GM21825 (cell line): ENCODE data around the gene ARL17A.
"Not testable (repeated sequence)": the region's sequence is repeated elsewhere in the genome, so short reads cannot be mapped to it uniquely, and the experiment has no call there.

Source experiments
- ATAC-seq: cut with Tn5 transposase; IDR thresholded peaks from one replicate; pipeline ENCODE4 v1.9.1; 2021; ENCODE audit warnings: mild to moderate bottlenecking, moderate library complexity; ENCODE audit not compliant: unreplicated experiment

The ARL17A gene

GRCh38 chr17:46579083-46580075 lies at the start of gene ARL17A:
TSS of gene ARL17A (minus strand) at chr17:46579691. CDS start at chr17:46576322, 3,369 bp downstream.
- ATAC-seq: peak; percentile 76

- peak; percentile 76 for ATAC-seq
Observed at GRCh38 chr17:46628753-46629436, 49.4 kb upstream of the ARL17A start.

GRCh38 chr17:46627452-46627851 lies 48.0 kb upstream of the ARL17A start:
- not testable (repeated sequence) for ATAC-seq

GRCh38 chr17:46624726-46625125 lies 45.2 kb upstream of the ARL17A start:
- not testable (repeated sequence) for ATAC-seq

GRCh38 chr17:46623790-46624189 lies 44.3 kb upstream of the ARL17A start:
- ATAC-seq: not testable (repeated sequence)

GRCh38 chr17:46618975-46619374 lies 39.5 kb upstream of the ARL17A start:
- not testable (repeated sequence) for ATAC-seq

GRCh38 chr17:46617121-46617520 lies 37.6 kb upstream of the ARL17A start:
- ATAC-seq: not testable (repeated sequence)

GRCh38 chr17:46613876-46614275 lies 34.4 kb upstream of the ARL17A start:
- ATAC-seq: not testable (repeated sequence)

GRCh38 chr17:46611304-46611703 lies 31.8 kb upstream of the ARL17A start:
- ATAC-seq: not testable (repeated sequence)

GRCh38 chr17:46603125-46603524 lies 23.6 kb upstream of the ARL17A start:
- ATAC-seq: peak; percentile 95

GRCh38 chr17:46600767-46601166 lies 21.3 kb upstream of the ARL17A start:
- not testable (repeated sequence) for ATAC-seq

GRCh38 chr17:46598344-46598931 lies 18.9 kb upstream of the ARL17A start:
- ATAC-seq: peak; percentile 45

GRCh38 chr17:46591332-46591731 lies 11.8 kb upstream of the ARL17A start:
- ATAC-seq: not testable (repeated sequence)

GRCh38 chr17:46590157-46591146 lies 11.0 kb upstream of the ARL17A start, which contains the start of gene NSF:
TSS of gene NSF (plus strand) at chr17:46590669. CDS start at chr17:46590776, 107 bp downstream.
- ATAC-seq: peak; percentile 75

- ATAC-seq: not testable (repeated sequence)
Observed at GRCh38 chr17:46585444-46585843, 6.0 kb upstream of the ARL17A start.

GRCh38 chr17:46580082-46580481 lies 591 bp upstream of the ARL17A start:
- ATAC-seq: peak; percentile 9

GRCh38 chr17:46571796-46572195 lies 7.7 kb downstream of the ARL17A start:
- not testable (repeated sequence) for ATAC-seq

- not testable (repeated sequence) for ATAC-seq
Observed at GRCh38 chr17:46566980-46567379, 12.5 kb downstream of the ARL17A start.

- ATAC-seq: not testable (repeated sequence)
Observed at GRCh38 chr17:46566284-46566683, 13.2 kb downstream of the ARL17A start.

- not testable (repeated sequence) for ATAC-seq
Observed at GRCh38 chr17:46560048-46560447, 19.4 kb downstream of the ARL17A start.
